Activated CD8-positive, alpha-beta T cell treated with anti-CD3 and anti-CD28 coated beads for 36 hours (primary cell): ENCODE results near the gene MYO15B. TPM values are rescaled to one million over a fixed set of nuclear protein-coding genes. Genes with fewer than 3 reads are reported as not detected.
"Not testable (repeated sequence)": the region's sequence is repeated elsewhere in the genome, so short reads cannot be mapped to it uniquely, and the experiment has no call there.

Experiments
- ATAC-seq: fragments of 200-7000 bp; cut with Tn5 transposase; one replicate; pipeline ENCODE4 v1.10.0; 2021; ENCODE audit warnings: mild to moderate bottlenecking, moderate library complexity
- CTCF ChIA-PET: fragments of 350-600 bp; sonication (Branson Sonifier 250); formaldehyde crosslinking; loops from one replicate; lab custom pipeline; 2021; ENCODE audit warnings: antibody characterized with exemption; lab: Charles Lee
- POLR2A ChIA-PET: fragments of 350-600 bp; sonication (Branson Sonifier 250); formaldehyde crosslinking; loops from one replicate; lab custom pipeline; 2021; ENCODE audit warnings: antibody characterized with exemption; lab: Charles Lee
- DNase-seq: peaks from one replicate; pipeline ENCODE4 v3.0.0-alpha.2; 2020
- H3K27ac Mint-ChIP-seq: one replicate; pipeline ENCODE4 v1.8.0; 2021; ENCODE audit warnings: mild to moderate bottlenecking, mixed read lengths
- H3K27me3 Mint-ChIP-seq: one replicate; pipeline ENCODE4 v1.8.0; 2021; ENCODE audit warnings: mixed read lengths
- H3K36me3 Mint-ChIP-seq: one replicate; pipeline ENCODE4 v1.8.0; 2021; ENCODE audit warnings: low read depth, mixed read lengths
- H3K4me1 Mint-ChIP-seq: one replicate; pipeline ENCODE4 v1.8.0; 2021; ENCODE audit warnings: low read depth, mixed read lengths
- H3K4me3 Mint-ChIP-seq: one replicate; pipeline ENCODE4 v1.8.0; 2021; ENCODE audit warnings: mild to moderate bottlenecking, moderate library complexity, mixed read lengths
- H3K9me3 Mint-ChIP-seq: one replicate; pipeline ENCODE4 v1.8.0; 2021; ENCODE audit warnings: mixed read lengths
- CTCF ChIP-seq: fragments of 200-600 bp; IDR thresholded peaks from one replicate; pipeline ENCODE4 v1.8.0; 2022; ENCODE audit warnings: antibody characterized with exemption, mild to moderate bottlenecking
- intact Hi-C: fragments of 100-400 bp; cut with micrococcal nuclease; formaldehyde crosslinking; loops from one replicate; pipeline ENCODE4 v1.10.0; 2022
- total RNA-seq, 2 experiments: library from RNA; stranded (reverse); gene quantifications; one replicate each; pipeline ENCODE4 v1.2.3, GENCODE V29; 2021

Gene MYO15B
- total RNA-seq, 2 experiments from 2014 or later, result 24.9 to 28.7 TPM

GRCh38 chr17:75635610-75636202, 48.1 kb downstream of the MYO15B start:
- H3K27ac Mint-ChIP-seq, result no peak overlapping the region
- ChIA-PET POLR2A (no interaction called here), CTCF (interaction anchor here (1.0 to 12.2 kb wide), 4 partner anchors 11 to 118 kb away, joined by 4 to 280 read pairs (median 24); no protein-coding TSS in a partner anchor)
- no peak for DNase-seq
- no peaks in the 10 kb centered on the region for H3K27me3 Mint-ChIP-seq
- H3K4me1 Mint-ChIP-seq, result peaks cover 4% of the 10 kb centered on the region
- no peak for TF ChIP-seq CTCF
- no peaks in the 10 kb centered on the region for H3K9me3 Mint-ChIP-seq
- H3K36me3 Mint-ChIP-seq, result no peaks in the 10 kb centered on the region
- ATAC-seq, result no peak
- intact Hi-C loops, result no loop called here
- H3K4me3 Mint-ChIP-seq, result no peak overlapping the region

GRCh38 chr17:75636381-75637142, 49.0 kb downstream of the MYO15B start:
- H3K27me3 Mint-ChIP-seq, result no peaks in the 10 kb centered on the region
- TF ChIP-seq CTCF, result no peak
- peaks cover 4% of the 10 kb centered on the region for H3K4me1 Mint-ChIP-seq
- ChIA-PET POLR2A (interaction anchor here (1.2 kb wide), 1 partner anchor 13 kb away, joined by 5 read pairs; no protein-coding TSS in a partner anchor), CTCF (interaction anchor here (1.1 to 12.2 kb wide), 4 partner anchors 9 to 117 kb away, joined by 3 to 280 read pairs (median 24); no protein-coding TSS in a partner anchor)
- no peaks in the 10 kb centered on the region for H3K9me3 Mint-ChIP-seq
- no peaks in the 10 kb centered on the region for H3K36me3 Mint-ChIP-seq
- ATAC-seq (no peak), DNase-seq (no peak)
- intact Hi-C loops, result no loop called here
- no peak overlapping the region for H3K27ac Mint-ChIP-seq
- H3K4me3 Mint-ChIP-seq, result no peak overlapping the region

- DNase-seq (no peak), ATAC-seq (no peak)
- TF ChIP-seq CTCF, result no peak
- POLR2A ChIA-PET, result interaction anchor here (0.9 to 1.2 kb wide), 2 partner anchors 9 to 13 kb away, joined by 3 to 5 read pairs; a partner anchor contains a TSS
- Mint-ChIP-seq H3K27ac (no peak overlapping the region), H3K27me3 (no peaks in the 10 kb centered on the region), H3K4me1 (peaks cover 4% of the 10 kb centered on the region), H3K9me3 (no peaks in the 10 kb centered on the region), H3K36me3 (no peaks in the 10 kb centered on the region), H3K4me3 (no peak overlapping the region)
- CTCF ChIA-PET, result interaction anchor here (0.9 to 12.2 kb wide), 4 partner anchors 8 to 127 kb away, joined by 3 to 280 read pairs (median 6); no protein-coding TSS in a partner anchor
- intact Hi-C loops, result no loop called here
Observed at GRCh38 chr17:75637143-75637538, 49.5 kb downstream of the MYO15B start.

GRCh38 chr17:75637551-75637950, 50.0 kb downstream of the MYO15B start:
- POLR2A ChIA-PET, result interaction anchor here (0.9 to 1.2 kb wide), 2 partner anchors 9 to 12 kb away, joined by 3 to 5 read pairs; a partner anchor contains a TSS
- H3K4me3 Mint-ChIP-seq, result no peak overlapping the region
- intact Hi-C loops, result no loop called here
- H3K27ac Mint-ChIP-seq, result no peak overlapping the region
- CTCF ChIA-PET, result interaction anchor here (0.9 to 12.2 kb wide), 5 partner anchors 8 to 126 kb away, joined by 3 to 280 read pairs (median 4); no protein-coding TSS in a partner anchor
- TF ChIP-seq CTCF, result no peak
- no peaks in the 10 kb centered on the region for H3K27me3 Mint-ChIP-seq
- H3K36me3 Mint-ChIP-seq, result no peaks in the 10 kb centered on the region
- DNase-seq (no peak), ATAC-seq (no peak)
- no peaks in the 10 kb centered on the region for H3K9me3 Mint-ChIP-seq
- H3K4me1 Mint-ChIP-seq, result peaks cover 4% of the 10 kb centered on the region

GRCh38 chr17:75638039-75638438, 50.4 kb downstream of the MYO15B start:
- CTCF ChIA-PET, result interaction anchor here (0.9 to 12.2 kb wide), 6 partner anchors 12 to 126 kb away, joined by 3 to 280 read pairs (median 6); no protein-coding TSS in a partner anchor
- ATAC-seq, intact Hi-C loops, H3K27ac Mint-ChIP-seq, H3K4me3 Mint-ChIP-seq, H3K36me3 Mint-ChIP-seq, DNase-seq, H3K27me3 Mint-ChIP-seq, H3K9me3 Mint-ChIP-seq, H3K4me1 Mint-ChIP-seq: not testable (repeated sequence)
- POLR2A ChIA-PET, result interaction anchor here (0.9 kb wide), 1 partner anchor 8 kb away, joined by 3 read pairs; a partner anchor contains a TSS
